Cardiac fibroblast (primary cell): Measurements from ENCODE around the gene ABCA6.

ENCODE experiments used
- DNase-seq, 2 donors: peaks; one replicate each; pipeline versions ENCODE4 v3.0.0 to v3.0.0-alpha.2; 2010; ENCODE audit warnings: low read depth in 2 of 2
- H3K4me3 ChIP-seq, 2 donors: replicated peaks in 1 of 2; 1 replicate in 1 of 2; 2 replicates in 1 of 2; pipeline ENCODE4 v1.5.1; 2011; ENCODE audit warnings: low read depth in 2 of 2, low read length in 2 of 2, mild to moderate bottlenecking in 2 of 2, moderate library complexity in 1 of 2
- TF ChIP-seq, protein P1 (sequence below): IDR thresholded peaks from one replicate; pipeline ENCODE4 v1.5.1; 2011; ENCODE audit warnings: low read depth, mild to moderate bottlenecking, low read length, inconsistent platforms

The ABCA6 gene

DNA sequence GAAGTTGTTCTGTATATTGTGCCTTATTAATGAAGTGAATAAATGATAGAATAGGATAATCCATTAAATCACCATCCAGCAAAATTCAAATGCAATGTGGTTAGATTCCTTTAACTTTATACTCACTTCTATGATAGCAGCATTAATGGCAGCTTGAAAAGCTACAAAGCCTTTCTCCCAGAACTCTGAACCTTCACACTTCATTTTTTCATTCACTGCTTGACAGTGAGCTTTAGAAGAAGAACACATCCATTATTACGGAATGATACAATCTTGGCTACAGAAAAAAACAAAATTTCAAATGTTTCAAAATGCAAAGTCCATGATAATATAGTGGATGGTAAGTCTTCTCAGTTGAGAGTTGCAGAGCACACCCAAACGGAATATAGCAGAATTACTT is 97.3 kb downstream of the ABCA6 start:
- no peak overlapping the region for H3K4me3 ChIP-seq
- DNase-seq, result no peak
- TF ChIP-seq, protein P1, sequence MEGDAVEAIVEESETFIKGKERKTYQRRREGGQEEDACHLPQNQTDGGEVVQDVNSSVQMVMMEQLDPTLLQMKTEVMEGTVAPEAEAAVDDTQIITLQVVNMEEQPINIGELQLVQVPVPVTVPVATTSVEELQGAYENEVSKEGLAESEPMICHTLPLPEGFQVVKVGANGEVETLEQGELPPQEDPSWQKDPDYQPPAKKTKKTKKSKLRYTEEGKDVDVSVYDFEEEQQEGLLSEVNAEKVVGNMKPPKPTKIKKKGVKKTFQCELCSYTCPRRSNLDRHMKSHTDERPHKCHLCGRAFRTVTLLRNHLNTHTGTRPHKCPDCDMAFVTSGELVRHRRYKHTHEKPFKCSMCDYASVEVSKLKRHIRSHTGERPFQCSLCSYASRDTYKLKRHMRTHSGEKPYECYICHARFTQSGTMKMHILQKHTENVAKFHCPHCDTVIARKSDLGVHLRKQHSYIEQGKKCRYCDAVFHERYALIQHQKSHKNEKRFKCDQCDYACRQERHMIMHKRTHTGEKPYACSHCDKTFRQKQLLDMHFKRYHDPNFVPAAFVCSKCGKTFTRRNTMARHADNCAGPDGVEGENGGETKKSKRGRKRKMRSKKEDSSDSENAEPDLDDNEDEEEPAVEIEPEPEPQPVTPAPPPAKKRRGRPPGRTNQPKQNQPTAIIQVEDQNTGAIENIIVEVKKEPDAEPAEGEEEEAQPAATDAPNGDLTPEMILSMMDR, result no peak

- no peak overlapping the region for H3K4me3 ChIP-seq
- no peak for DNase-seq
- TF ChIP-seq, protein P1, result no peak
Observed at GRCh38 chr17:69043098-69043734, 98.5 kb downstream of the ABCA6 start.

- no peak for DNase-seq
- TF ChIP-seq, protein P1, result no peak
- no peak overlapping the region for H3K4me3 ChIP-seq
Observed at GRCh38 chr17:69042308-69042707, 99.4 kb downstream of the ABCA6 start.

GRCh38 chr17:69031839-69032238 is 109.9 kb downstream of the ABCA6 start:
- TF ChIP-seq, protein P1, result no peak
- DNase-seq, result no peak
- H3K4me3 ChIP-seq, result no peak overlapping the region

DNA sequence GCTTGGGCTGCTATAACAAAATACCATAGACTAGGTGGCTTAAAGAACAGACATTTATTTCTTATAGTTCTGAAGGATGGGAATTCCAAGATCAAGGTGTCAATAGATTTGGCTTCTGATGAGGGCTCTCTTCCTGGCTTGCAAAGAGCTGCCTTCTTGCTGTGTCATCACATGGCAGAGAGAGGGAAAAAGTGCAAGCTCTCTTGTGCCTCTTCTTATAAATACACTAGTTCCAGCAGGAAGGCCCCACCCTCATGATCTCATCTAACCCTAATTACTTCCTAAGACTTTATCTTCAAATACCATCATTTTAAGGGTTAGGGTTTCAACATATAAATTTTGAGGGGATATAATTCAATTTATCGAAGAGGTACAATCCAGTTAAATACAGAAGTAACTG is 111.5 kb downstream of the ABCA6 start:
- TF ChIP-seq, protein P1, result no peak
- H3K4me3 ChIP-seq, result no peak overlapping the region
- DNase-seq, result no peak
